Left renal pelvis (tissue), 4 donors: Measurements from ENCODE around the gene PNPT1. TPM values are rescaled to one million over a fixed set of nuclear protein-coding genes. Genes with fewer than 3 reads are reported as not detected.
"Not testable (repeated sequence)": the region's sequence is repeated elsewhere in the genome, so short reads cannot be mapped to it uniquely, and the experiment has no call there.

Experiments
- DNase-seq, 4 donors: peaks; one replicate each; pipeline ENCODE4 v3.0.0-alpha.2; 2013; ENCODE audit warnings: low read depth in 4 of 4, low spot score in 3 of 4
- polyA plus RNA-seq, 4 donors: library from polyadenylated mRNA; unstranded; fragments of 120-200 nt; gene quantifications; one replicate each; pipeline ENCODE4 v1.2.1, GENCODE V29; 2013; ENCODE audit not compliant: insufficient read length in 4 of 4

The PNPT1 gene
- polyA plus RNA-seq, 4 donors = 16.5 to 32.3 (median 24.7) TPM

DNA sequence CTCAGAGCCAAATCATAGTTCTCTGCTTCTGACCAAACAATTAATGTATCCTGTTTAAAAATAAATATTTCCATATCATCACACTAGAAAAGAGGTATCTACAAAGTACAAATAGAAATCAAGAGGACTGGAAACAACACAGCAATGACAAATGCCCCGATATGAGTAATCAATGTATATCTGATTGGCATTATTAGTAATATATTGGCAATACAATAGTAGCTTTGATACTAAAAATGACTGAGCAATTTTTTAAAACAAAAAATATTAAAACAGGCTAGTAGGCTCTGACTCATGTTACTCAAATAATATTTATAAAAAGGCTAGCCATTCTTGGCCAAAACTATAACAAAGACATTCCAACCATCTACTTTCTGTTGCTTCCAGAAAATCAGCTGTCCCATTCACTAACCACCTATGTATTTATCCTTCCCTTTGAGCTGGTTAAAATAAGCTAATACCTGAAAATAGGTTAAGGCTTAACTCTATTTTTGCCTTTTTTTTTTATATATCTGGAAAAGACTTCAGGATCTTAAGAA, 89.5 kb downstream of the PNPT1 start:
- no peak for DNase-seq

DNA sequence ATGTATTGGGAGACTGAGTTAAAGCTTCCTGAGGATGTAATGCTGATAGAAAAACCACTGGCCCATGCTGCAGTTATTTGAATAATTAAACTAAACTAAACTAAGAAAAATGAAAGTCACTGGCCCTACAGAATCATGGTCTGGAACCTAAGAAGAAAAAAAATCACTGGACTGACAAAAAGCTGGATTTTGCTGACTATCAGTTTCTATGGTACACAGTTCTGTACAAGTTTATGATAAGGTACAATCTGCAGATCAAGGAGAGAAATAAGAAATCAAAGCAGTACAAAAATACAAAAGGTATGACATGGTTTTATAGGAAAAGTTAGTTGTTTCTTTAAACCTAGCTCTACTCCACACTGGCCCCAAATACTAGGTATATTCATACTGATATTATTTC, 91.8 kb downstream of the PNPT1 start:
- DNase-seq = no peak

DNA sequence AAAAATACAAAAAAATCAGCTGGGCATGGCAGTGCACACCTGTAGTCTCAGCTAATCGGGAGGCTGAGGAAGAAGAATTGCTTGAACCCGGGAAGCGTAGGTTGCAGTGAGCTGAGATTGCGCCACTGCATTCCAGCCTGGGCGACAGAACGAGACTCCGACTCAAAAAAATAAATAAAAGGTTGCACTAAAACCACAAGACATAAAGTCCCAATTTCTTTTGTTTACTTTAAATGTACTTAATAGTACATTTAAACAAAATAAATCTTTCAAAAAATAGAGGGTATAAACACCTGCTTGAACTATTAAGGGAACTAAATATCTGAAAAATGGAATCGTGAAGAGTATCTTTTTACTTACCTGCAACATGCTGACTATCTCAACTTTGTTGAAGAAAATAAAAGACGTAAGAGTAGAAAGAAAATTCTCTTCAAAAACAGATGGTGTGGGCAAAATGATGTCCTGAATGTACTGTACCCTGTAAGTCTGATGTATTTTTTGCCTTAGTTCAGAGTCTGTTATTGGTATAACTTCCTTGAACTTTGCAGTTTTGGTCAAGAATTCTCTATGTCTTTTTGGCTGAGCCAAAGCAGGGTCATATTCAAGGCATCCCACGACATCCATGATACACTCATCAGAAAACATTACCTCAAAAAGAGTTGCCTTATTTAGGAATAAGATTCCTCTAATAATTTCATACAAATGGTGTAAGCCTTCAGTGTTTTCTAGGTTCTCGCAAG, 95.4 kb downstream of the PNPT1 start:
- DNase-seq = no peak

DNA sequence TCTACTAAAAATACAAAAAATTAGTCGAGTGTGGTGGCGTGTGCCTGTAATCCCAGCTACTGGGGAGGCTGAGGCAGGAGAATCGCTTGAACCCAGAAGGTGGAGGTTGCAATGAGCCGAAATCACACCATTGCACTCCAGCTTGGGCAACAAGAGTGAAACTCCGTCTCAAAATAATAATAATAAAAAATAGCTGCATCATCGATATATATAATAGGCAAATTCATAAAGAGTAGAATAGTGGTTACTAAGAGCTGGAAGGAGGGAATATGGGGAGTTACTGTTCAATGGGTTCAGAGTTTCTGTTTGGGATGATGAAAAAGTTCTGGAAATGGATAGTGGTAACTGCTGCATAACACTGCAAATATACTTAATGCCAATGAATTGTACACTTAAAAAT, 96.8 kb downstream of the PNPT1 start:
- DNase-seq = not testable (repeated sequence)

DNA sequence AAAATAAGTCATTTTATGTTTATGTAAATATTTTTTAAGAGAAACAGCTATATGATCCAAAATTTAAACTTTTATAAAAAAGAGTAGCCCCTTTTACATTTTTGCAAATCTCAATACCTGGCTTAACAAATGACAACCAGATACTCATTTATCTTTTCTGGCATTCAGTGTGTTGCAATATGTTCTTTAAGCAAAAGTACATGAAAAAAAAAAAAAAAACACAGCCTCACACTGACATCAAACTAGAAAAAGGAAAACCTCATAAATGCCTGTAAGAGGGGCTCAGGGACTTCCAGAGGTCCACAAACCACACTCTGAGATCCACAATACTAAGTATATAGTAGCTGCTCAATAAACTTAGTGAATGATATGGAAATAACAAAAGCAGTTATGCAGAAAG, 98.1 kb downstream of the PNPT1 start:
- DNase-seq = no peak

DNA sequence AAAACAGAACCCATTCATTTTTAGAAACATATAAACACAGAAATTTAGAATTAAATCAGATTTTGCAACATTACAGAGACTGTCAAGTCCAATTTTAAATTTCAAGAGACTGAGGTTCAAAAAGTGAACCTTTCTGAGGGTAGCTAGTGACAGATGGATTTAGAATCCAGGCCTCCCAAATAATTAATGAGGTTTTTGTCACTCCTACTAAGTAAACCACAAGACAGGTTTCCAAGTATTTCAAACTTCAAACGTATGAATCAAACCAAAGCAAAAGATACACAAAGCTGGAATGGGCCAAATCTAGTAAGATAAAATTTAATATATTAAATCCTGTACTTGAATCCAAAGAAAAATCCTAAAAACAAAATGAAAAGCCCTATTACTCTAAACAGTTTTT, 101.5 kb downstream of the PNPT1 start:
- DNase-seq = no peak

DNA sequence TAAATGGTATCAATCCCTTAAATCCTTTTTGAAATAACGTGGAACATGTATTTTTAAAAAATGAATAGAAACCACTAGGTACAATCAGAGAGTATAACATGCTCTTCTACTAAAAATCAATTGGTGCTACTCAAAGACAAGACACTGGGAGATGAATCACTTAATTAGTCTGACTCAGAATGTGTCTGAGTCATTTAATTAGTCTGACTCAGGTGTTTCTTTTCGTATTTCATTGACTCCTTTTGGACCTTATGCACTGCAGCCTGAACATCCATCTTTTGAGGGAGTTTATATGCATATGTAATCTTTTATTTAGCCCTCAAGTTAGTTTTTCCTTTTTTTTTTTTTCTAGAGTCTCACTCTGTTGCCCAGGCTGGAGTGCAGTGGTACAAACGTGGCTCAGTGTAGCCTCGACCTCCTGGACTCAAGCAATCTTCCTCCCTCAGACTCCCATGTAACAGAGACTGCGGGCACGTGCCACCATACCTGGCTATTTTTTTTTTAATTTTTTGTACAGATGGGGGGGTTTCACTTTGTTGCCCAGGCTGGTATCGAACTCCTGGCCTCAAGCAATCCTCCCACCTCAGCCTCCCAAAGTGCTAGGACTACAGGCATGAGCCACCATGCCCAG, 102.7 kb downstream of the PNPT1 start:
- DNase-seq = no peak

DNA sequence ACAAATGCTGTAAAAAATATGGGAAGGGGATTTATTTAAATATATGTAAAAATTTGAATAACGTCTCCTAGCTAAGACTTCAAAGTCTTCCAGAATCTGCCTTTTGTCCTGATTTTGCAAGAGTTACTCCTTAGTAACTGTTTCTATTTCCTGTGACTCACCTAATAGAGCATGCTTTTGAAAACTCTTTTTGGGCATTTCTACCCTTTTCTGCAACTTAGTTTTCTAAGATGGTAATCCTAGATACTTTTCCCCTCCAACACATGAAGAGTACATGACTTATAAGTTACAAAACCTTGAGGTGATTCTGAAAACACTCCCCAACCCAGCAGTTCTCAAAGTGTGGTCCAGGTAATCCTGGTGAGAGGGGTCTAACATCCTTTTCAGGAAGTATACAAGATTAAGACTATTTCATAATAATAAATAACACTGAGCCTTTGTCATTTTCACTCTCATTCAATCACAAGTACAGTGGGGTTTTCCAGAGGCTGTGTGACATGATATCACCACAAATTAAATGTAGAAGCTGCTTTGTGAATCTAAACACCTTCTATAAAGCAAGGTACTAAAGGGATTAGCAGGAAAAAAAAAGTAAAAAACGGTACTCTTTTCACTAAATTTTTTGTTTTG, 108.1 kb downstream of the PNPT1 start:
- DNase-seq = no peak

Other genes starting within 250 kb of the PNPT1 start
- 10 to 100 TPM; 59.4 to 99.4 (median 97.8) TPM for gene CFAP36, start 174.1 kb downstream of the PNPT1 start, polyA plus RNA-seq
- 10 to 100 TPM; 67.1 to 92.8 (median 78.4) TPM for gene PPP4R3B, start 76.2 kb downstream of the PNPT1 start, polyA plus RNA-seq
- 100 to 1,000 TPM in 3 of 4 donors, 10 to 100 TPM in 1; 86.2 to 115 (median 103) TPM for gene EFEMP1, start 229.9 kb upstream of the PNPT1 start, polyA plus RNA-seq